ENCODE results near the gene SRPK2. TPM values are rescaled to one million over a fixed set of nuclear protein-coding genes. Genes with fewer than 3 reads are reported as not detected.

Gene SRPK2
- total RNA-seq, 1 donor from 2014 or later, result 69.5 TPM

GRCh38 chr7:105164751-105165150 is 224.0 kb downstream of the SRPK2 start:
- Mint-ChIP-seq H3K9me3 (ENCODE audit: unreplicated experiment) (no peaks in the 10 kb centered on the region), H3K27me3 (ENCODE audit: unreplicated experiment) (no peaks in the 10 kb centered on the region), H3K4me3 (ENCODE audit: unreplicated experiment) (no peak overlapping the region), H3K27ac (ENCODE audit: unreplicated experiment) (no peak overlapping the region), H3K36me3 (ENCODE audit: unreplicated experiment) (peaks cover 53% of the 10 kb centered on the region), H3K4me1 (ENCODE audit: unreplicated experiment) (no peaks in the 10 kb centered on the region)
- DNase-seq (ENCODE audit: extremely low spot score, unreplicated experiment), result no peak
- TF ChIP-seq CTCF (IDR thresholded peaks at IDR 0.05), result no peak

GRCh38 chr7:105163718-105164117 is 225.0 kb downstream of the SRPK2 start:
- no peak for DNase-seq (ENCODE audit: extremely low spot score, unreplicated experiment)
- H3K27ac Mint-ChIP-seq (ENCODE audit: unreplicated experiment), result no peak overlapping the region
- no peak overlapping the region for H3K4me3 Mint-ChIP-seq (ENCODE audit: unreplicated experiment)
- TF ChIP-seq CTCF (IDR thresholded peaks at IDR 0.05), result no peak
- H3K9me3 Mint-ChIP-seq (ENCODE audit: unreplicated experiment), result no peaks in the 10 kb centered on the region
- no peaks in the 10 kb centered on the region for H3K4me1 Mint-ChIP-seq (ENCODE audit: unreplicated experiment)
- H3K36me3 Mint-ChIP-seq (ENCODE audit: unreplicated experiment), result peaks cover 49% of the 10 kb centered on the region
- no peaks in the 10 kb centered on the region for H3K27me3 Mint-ChIP-seq (ENCODE audit: unreplicated experiment)

GRCh38 chr7:105161366-105161765 is 227.4 kb downstream of the SRPK2 start:
- no peak for TF ChIP-seq CTCF (IDR thresholded peaks at IDR 0.05)
- Mint-ChIP-seq H3K36me3 (ENCODE audit: unreplicated experiment) (peaks cover 38% of the 10 kb centered on the region), H3K4me3 (ENCODE audit: unreplicated experiment) (no peak overlapping the region), H3K27me3 (ENCODE audit: unreplicated experiment) (no peaks in the 10 kb centered on the region), H3K9me3 (ENCODE audit: unreplicated experiment) (no peaks in the 10 kb centered on the region), H3K27ac (ENCODE audit: unreplicated experiment) (no peak overlapping the region), H3K4me1 (ENCODE audit: unreplicated experiment) (no peaks in the 10 kb centered on the region)
- no peak for DNase-seq (ENCODE audit: extremely low spot score, unreplicated experiment)

GRCh38 chr7:105157278-105157677 is 231.4 kb downstream of the SRPK2 start:
- Mint-ChIP-seq H3K4me1 (ENCODE audit: unreplicated experiment) (no peaks in the 10 kb centered on the region), H3K9me3 (ENCODE audit: unreplicated experiment) (no peaks in the 10 kb centered on the region), H3K27ac (ENCODE audit: unreplicated experiment) (no peak overlapping the region), H3K27me3 (ENCODE audit: unreplicated experiment) (no peaks in the 10 kb centered on the region), H3K4me3 (ENCODE audit: unreplicated experiment) (no peak overlapping the region), H3K36me3 (ENCODE audit: unreplicated experiment) (peaks cover 24% of the 10 kb centered on the region)
- no peak for TF ChIP-seq CTCF (IDR thresholded peaks at IDR 0.05)
- no peak for DNase-seq (ENCODE audit: extremely low spot score, unreplicated experiment)

GRCh38 chr7:105156731-105157130 is 232.0 kb downstream of the SRPK2 start:
- Mint-ChIP-seq H3K36me3 (ENCODE audit: unreplicated experiment) (peaks cover 24% of the 10 kb centered on the region), H3K27me3 (ENCODE audit: unreplicated experiment) (no peaks in the 10 kb centered on the region), H3K9me3 (ENCODE audit: unreplicated experiment) (no peaks in the 10 kb centered on the region), H3K4me1 (ENCODE audit: unreplicated experiment) (no peaks in the 10 kb centered on the region), H3K27ac (ENCODE audit: unreplicated experiment) (no peak overlapping the region), H3K4me3 (ENCODE audit: unreplicated experiment) (no peak overlapping the region)
- no peak for TF ChIP-seq CTCF (IDR thresholded peaks at IDR 0.05)
- no peak for DNase-seq (ENCODE audit: extremely low spot score, unreplicated experiment)
